ENCODE data around the gene TESK2. TPM values are rescaled to one million over a fixed set of nuclear protein-coding genes. Genes with fewer than 3 reads are reported as not detected.

TESK2 gene
- polyA plus RNA-seq, 1 donor from 2014 or later: 0.51 TPM

DNA sequence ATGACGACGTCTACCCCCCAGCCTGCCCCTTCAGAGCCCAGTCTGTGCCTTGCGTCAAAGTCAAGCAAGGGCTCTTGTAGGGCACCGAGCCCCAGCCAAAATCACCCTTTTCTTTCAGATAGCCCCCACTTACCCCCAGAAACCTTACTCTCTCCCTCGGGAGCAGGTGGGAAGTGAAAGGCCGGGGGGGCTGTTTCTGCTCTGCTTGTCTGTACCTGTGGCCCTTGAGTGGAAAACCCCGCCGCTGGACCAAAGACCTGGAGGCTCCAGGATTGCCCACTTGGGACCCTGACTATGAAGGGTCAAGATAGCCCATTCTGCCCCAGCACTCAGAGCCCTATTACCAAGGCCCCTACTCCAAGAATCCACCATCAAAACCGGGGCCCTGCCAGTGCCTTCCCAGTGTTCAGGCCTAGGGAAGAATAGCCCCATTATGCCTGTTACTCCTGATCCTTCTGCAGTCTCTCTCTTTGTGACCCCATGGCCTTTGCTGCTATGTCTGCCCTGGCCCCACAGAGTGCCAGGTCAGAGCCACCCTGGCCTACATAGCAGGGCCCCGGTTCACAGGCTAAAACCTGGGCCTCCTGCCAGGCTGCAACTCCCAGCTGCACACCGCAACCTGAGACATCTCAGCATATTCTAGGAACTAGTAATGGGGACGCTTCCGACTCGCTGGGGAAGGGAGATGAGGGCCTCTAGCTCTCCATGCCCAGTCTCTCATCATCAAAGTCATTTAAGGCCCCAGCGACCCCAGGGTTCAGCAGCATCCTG lies 186.5 kb downstream of the TESK2 start:
- TF ChIP-seq SMC3 (conservative IDR thresholded peaks at IDR 0.05; ENCODE audit: poor library complexity) (no peak), CTCF (IDR thresholded peaks at IDR 0.05; ENCODE audit: poor library complexity, severe bottlenecking) (peak; percentile 36)
- no peaks in the 10 kb centered on the region for H3K27me3 ChIP-seq (ENCODE audit: insufficient read depth, low read depth, low read length)
- peak overlapping the region; percentile 85 for H2AFZ ChIP-seq (ENCODE audit: low read depth, low read length)
- peak overlapping the region; percentile 73 for H3K9ac ChIP-seq (ENCODE audit: low read length)
- no peaks in the 10 kb centered on the region for H3K9me2 ChIP-seq (ENCODE audit: insufficient read depth, low read length)
- H3K9me3 ChIP-seq (ENCODE audit: low read length): no peaks in the 10 kb centered on the region
- no peaks in the 10 kb centered on the region for H3F3A ChIP-seq (ENCODE audit: insufficient read depth, low read length, poor library complexity, severe bottlenecking)
- no peaks in the 10 kb centered on the region for H3K79me2 ChIP-seq (replicated peaks; ENCODE audit: insufficient read depth, low read length)
- H4K20me1 ChIP-seq (ENCODE audit: insufficient read depth): no peaks in the 10 kb centered on the region
- H3K27ac ChIP-seq (ENCODE audit: low read length): peak overlapping the region; percentile 51
- peak overlapping the region; percentile 51 for H3K4me2 ChIP-seq (ENCODE audit: low read length)
- H3K4me3 ChIP-seq (ENCODE audit: low read length): peak overlapping the region; percentile 93
- H3K36me3 ChIP-seq (ENCODE audit: insufficient read depth, low read length): no peaks in the 10 kb centered on the region

DNA sequence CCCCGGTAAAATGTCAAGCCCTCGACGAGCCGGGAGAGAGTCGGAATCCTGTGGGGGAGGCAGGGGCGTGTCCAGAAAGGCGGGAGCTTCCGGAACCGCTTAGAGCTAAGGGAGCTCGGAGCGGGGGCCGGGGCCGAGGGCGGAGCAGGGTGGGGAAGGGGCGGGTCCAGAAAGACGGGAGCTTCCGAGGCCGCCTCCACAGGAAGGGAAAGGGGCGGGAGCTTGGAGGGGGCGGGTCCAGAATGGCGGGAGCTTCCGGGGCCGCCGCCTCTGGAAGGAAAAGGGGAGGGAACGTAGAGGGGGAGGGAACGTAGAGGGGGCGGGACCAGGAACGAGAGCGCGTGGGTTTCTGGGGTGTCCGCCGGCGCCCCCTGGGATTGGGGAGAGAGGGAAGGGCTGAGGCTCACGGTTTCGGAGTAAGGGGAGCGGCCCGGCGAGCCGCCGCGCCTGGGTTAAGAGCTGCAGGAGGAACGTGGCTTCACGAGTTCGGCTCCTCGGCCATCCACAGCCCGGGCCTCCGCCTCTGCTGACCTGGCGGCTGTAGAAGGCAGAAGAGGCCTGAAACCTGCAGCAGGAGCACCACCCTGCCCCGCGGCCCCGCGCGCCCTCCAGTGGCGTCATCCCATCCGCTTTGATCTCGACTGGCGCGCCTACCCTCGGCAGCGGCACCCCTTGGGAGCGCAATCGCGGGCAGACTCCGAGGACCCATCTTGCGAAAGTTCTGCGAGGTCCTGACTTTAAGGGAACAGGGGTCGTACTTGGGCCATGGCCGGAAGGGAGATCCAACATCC lies 187.2 kb downstream of the TESK2 start:
- Histone ChIP-seq H3K27ac (ENCODE audit: low read length) (peak overlapping the region; percentile 51), H3K4me2 (ENCODE audit: low read length) (peak overlapping the region; percentile 51), H2AFZ (ENCODE audit: low read depth, low read length) (peak overlapping the region; percentile 85), H3K36me3 (ENCODE audit: insufficient read depth, low read length) (no peaks in the 10 kb centered on the region), H3K79me2 (replicated peaks; ENCODE audit: insufficient read depth, low read length) (no peaks in the 10 kb centered on the region), H3K4me3 (ENCODE audit: low read length) (peak overlapping the region; percentile 93), H3K9ac (ENCODE audit: low read length) (peak overlapping the region; percentile 73), H3K9me2 (ENCODE audit: insufficient read depth, low read length) (no peaks in the 10 kb centered on the region), H4K20me1 (ENCODE audit: insufficient read depth) (no peaks in the 10 kb centered on the region), H3K27me3 (ENCODE audit: insufficient read depth, low read depth, low read length) (no peaks in the 10 kb centered on the region), H3F3A (ENCODE audit: insufficient read depth, low read length, poor library complexity, severe bottlenecking) (no peaks in the 10 kb centered on the region), H3K9me3 (ENCODE audit: low read length) (no peaks in the 10 kb centered on the region)
- TF ChIP-seq EP300 (conservative IDR thresholded peaks at IDR 0.05; ENCODE audit: poor library complexity, severe bottlenecking) (peak; percentile 19), TAF1 (IDR thresholded peaks at IDR 0.05; ENCODE audit: low read depth) (no peak), SMC3 (conservative IDR thresholded peaks at IDR 0.05; ENCODE audit: poor library complexity) (peak; percentile 79), MXI1 (conservative IDR thresholded peaks at IDR 0.05; ENCODE audit: poor library complexity, severe bottlenecking) (peak; percentile 55), CTCF (IDR thresholded peaks at IDR 0.05; ENCODE audit: poor library complexity, severe bottlenecking) (peak; percentile 87), RAD21 (conservative IDR thresholded peaks at IDR 0.05) (peak; percentile 73), POLR2AphosphoS5 (IDR thresholded peaks at IDR 0.05) (peak; percentile 25)
- TF ChIP-seq, protein P1, sequence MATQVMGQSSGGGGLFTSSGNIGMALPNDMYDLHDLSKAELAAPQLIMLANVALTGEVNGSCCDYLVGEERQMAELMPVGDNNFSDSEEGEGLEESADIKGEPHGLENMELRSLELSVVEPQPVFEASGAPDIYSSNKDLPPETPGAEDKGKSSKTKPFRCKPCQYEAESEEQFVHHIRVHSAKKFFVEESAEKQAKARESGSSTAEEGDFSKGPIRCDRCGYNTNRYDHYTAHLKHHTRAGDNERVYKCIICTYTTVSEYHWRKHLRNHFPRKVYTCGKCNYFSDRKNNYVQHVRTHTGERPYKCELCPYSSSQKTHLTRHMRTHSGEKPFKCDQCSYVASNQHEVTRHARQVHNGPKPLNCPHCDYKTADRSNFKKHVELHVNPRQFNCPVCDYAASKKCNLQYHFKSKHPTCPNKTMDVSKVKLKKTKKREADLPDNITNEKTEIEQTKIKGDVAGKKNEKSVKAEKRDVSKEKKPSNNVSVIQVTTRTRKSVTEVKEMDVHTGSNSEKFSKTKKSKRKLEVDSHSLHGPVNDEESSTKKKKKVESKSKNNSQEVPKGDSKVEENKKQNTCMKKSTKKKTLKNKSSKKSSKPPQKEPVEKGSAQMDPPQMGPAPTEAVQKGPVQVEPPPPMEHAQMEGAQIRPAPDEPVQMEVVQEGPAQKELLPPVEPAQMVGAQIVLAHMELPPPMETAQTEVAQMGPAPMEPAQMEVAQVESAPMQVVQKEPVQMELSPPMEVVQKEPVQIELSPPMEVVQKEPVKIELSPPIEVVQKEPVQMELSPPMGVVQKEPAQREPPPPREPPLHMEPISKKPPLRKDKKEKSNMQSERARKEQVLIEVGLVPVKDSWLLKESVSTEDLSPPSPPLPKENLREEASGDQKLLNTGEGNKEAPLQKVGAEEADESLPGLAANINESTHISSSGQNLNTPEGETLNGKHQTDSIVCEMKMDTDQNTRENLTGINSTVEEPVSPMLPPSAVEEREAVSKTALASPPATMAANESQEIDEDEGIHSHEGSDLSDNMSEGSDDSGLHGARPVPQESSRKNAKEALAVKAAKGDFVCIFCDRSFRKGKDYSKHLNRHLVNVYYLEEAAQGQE (IDR thresholded peaks at IDR 0.05; ENCODE audit: borderline replicate concordance): no peak

All from neural cell (in vitro differentiated cells).